ENCODE data around the gene SPATA6L.

The SPATA6L gene

DNA sequence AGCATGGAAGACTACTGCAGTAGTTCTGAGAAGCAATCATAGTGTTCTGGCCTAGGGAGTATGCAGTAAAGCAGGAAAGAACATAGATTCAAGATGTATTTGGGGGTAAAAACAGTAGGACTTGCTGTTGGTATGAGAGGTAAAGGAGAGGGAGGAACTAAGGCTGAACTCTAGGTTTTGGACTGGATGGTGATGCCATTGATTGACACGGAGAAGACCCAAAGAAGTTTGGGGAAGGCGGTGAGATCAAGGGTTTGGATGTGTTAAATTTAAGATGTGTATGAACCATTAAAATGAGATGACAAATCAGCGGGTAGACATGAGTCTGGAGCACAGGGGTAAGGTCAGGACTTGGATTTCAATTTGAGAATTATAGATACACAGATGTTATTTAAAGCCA is 11.1 kb upstream of the SPATA6L start:
- Histone ChIP-seq H3K4me3 (ENCODE audit: low read length) (no peak overlapping the region), H3K36me3 (ENCODE audit: insufficient read depth, low read length) (no peaks in the 10 kb centered on the region), H3K27me3 (ENCODE audit: insufficient read depth, low read length) (no peaks in the 10 kb centered on the region), H3K27ac (ENCODE audit: low read depth, low read length) (no peak overlapping the region), H3K4me1 (ENCODE audit: insufficient read depth, low read length) (peaks cover 23% of the 10 kb centered on the region), H3K9me3 (ENCODE audit: insufficient read depth, low read depth, low read length) (no peaks in the 10 kb centered on the region), H3K9ac (ENCODE audit: low read depth, low read length) (no peak overlapping the region)
- WGBS: 94% methylated on average over 3 of the region's 3 CpGs

DNA sequence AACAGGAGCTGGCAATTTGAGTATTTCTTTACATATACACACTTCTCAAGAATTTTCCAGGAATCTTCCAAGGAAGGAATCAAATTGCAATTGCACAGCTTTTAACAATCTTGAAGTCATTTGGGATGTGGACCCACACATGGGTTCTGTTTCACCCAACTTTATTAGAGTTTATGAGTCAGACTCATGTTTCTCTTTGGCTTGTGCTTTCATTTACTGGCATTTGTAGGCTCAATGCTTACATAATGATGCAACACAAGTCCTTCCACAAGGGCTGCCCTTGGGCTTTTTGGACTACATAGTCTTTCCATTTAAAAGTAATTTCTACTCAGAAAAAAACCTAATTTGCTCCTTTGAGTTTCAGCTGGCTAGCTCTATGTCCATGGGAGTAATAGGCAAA is 8.5 kb upstream of the SPATA6L start:
- no peaks in the 10 kb centered on the region for H3K36me3 ChIP-seq (ENCODE audit: insufficient read depth, low read length)
- no peak overlapping the region for H3K4me3 ChIP-seq (ENCODE audit: low read length)
- H3K9ac ChIP-seq (ENCODE audit: low read depth, low read length): no peak overlapping the region
- peaks cover 24% of the 10 kb centered on the region for H3K4me1 ChIP-seq (ENCODE audit: insufficient read depth, low read length)
- no peaks in the 10 kb centered on the region for H3K9me3 ChIP-seq (ENCODE audit: insufficient read depth, low read depth, low read length)
- no peaks in the 10 kb centered on the region for H3K27me3 ChIP-seq (ENCODE audit: insufficient read depth, low read length)
- H3K27ac ChIP-seq (ENCODE audit: low read depth, low read length): no peak overlapping the region

DNA sequence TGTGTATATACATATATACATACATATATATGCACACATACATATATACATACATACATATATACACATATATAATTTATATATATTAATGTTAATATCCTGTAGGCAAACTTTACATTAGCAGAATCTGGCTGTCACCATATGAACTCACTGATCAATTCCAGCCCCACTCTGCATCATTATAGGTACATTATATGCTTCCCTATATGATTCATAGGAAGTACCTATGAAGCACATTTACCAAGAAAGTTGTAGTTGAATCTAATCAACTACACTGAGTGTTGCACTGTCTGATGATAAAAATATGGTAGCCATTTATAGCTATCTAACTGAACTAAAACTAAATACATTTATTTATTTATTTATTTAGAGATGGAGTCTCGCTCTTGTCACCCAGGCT is 5.5 kb upstream of the SPATA6L start:
- peaks cover 8% of the 10 kb centered on the region; the same call in 1 of the 2 replicates for H3K27me3 ChIP-seq (ENCODE audit: insufficient read depth, low read length)
- no peak overlapping the region for H3K4me3 ChIP-seq (ENCODE audit: low read length)
- WGBS: 87% methylated on average over 1 of the region's 1 CpG
- no peak overlapping the region for H3K27ac ChIP-seq (ENCODE audit: low read depth, low read length)
- no peak overlapping the region for H3K9ac ChIP-seq (ENCODE audit: low read depth, low read length)
- peaks cover 9% of the 10 kb centered on the region; the same call in 1 of the 2 replicates for H3K4me1 ChIP-seq (ENCODE audit: insufficient read depth, low read length)
- no peaks in the 10 kb centered on the region for H3K36me3 ChIP-seq (ENCODE audit: insufficient read depth, low read length)
- no peaks in the 10 kb centered on the region for H3K9me3 ChIP-seq (ENCODE audit: insufficient read depth, low read depth, low read length)

DNA sequence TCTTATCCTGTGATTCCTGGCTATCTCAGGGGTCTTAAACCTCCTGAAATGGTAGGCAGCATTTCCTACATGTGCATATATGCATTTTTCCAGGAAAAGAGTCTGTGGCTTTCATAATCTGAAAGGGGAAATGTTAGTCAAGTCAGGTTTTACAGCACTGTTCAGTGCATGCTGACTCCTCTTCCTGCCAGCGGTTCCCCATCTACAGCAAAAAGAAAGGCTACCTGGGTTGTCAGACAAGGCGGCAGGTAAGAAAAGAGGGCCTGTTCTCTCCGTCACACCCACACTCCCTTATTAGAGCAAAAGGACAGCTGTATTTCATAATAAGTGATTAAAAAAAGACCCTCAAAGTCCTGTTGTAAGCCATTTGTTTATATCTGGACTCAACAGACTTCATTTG is 4.3 kb upstream of the SPATA6L start:
- Histone ChIP-seq H3K9me3 (ENCODE audit: insufficient read depth, low read depth, low read length) (no peaks in the 10 kb centered on the region), H3K4me1 (ENCODE audit: insufficient read depth, low read length) (peaks cover 15% of the 10 kb centered on the region), H3K9ac (ENCODE audit: low read depth, low read length) (no peak overlapping the region; the same call in 1 of the 2 replicates), H3K4me3 (ENCODE audit: low read length) (no peak overlapping the region), H3K36me3 (ENCODE audit: insufficient read depth, low read length) (no peaks in the 10 kb centered on the region), H3K27me3 (ENCODE audit: insufficient read depth, low read length) (peaks cover 8% of the 10 kb centered on the region; the same call in 1 of the 2 replicates), H3K27ac (ENCODE audit: low read depth, low read length) (no peak overlapping the region; the same call in 1 of the 2 replicates)
- 55% methylated on average over 2 of the region's 3 CpGs for WGBS

DNA sequence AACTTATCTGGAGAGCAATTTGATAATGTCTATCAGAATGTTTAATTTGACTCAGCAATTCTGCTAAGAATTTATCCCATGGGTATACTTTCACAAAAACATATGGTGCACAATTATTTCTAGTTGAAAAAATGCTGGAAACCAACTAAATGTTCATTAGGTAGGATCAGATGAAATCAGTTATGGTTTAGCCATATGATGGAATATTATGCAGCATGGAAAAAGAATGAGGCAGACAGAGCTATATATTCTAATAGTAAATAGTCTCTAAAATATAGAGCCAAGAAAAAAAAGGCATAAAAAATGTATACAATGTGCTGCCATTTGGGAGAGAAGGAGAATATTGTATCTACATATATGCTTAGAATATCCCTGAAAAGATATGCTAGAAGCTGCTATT is 3.6 kb upstream of the SPATA6L start:
- Histone ChIP-seq H3K9ac (ENCODE audit: low read depth, low read length) (no peak overlapping the region), H3K9me3 (ENCODE audit: insufficient read depth, low read depth, low read length) (no peaks in the 10 kb centered on the region), H3K4me3 (ENCODE audit: low read length) (no peak overlapping the region), H3K27ac (ENCODE audit: low read depth, low read length) (no peak overlapping the region), H3K27me3 (ENCODE audit: insufficient read depth, low read length) (peaks cover 8% of the 10 kb centered on the region; the same call in 1 of the 2 replicates), H3K4me1 (ENCODE audit: insufficient read depth, low read length) (peaks cover 22% of the 10 kb centered on the region), H3K36me3 (ENCODE audit: insufficient read depth, low read length) (no peaks in the 10 kb centered on the region)

DNA sequence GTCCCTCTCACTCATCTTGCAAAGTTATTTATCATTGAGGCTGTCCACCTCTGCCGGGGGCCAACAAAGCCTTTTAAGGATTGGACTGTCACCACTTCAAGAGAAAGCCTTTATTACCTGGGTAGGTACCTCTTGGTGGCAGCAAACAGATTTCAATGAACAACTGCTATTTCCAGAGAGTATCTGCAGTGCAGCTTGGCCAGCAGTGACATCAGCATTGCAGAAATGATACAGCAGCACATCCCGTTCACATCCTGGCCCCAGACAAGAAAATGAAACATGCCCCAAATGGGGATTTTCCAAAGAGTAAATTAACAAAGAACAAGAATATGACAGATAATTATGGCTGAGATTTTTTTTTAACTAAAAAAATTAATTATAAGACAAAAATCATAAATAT is 2.3 kb upstream of the SPATA6L start:
- Histone ChIP-seq H3K27me3 (ENCODE audit: insufficient read depth, low read length) (peaks cover 8% of the 10 kb centered on the region; the same call in 1 of the 2 replicates), H3K9ac (ENCODE audit: low read depth, low read length) (no peak overlapping the region), H3K27ac (ENCODE audit: low read depth, low read length) (no peak overlapping the region), H3K4me3 (ENCODE audit: low read length) (no peak overlapping the region), H3K4me1 (ENCODE audit: insufficient read depth, low read length) (peaks cover 34% of the 10 kb centered on the region), H3K9me3 (ENCODE audit: insufficient read depth, low read depth, low read length) (no peaks in the 10 kb centered on the region), H3K36me3 (ENCODE audit: insufficient read depth, low read length) (no peaks in the 10 kb centered on the region)
- WGBS: 93% methylated on average over 2 of the region's 2 CpGs

DNA sequence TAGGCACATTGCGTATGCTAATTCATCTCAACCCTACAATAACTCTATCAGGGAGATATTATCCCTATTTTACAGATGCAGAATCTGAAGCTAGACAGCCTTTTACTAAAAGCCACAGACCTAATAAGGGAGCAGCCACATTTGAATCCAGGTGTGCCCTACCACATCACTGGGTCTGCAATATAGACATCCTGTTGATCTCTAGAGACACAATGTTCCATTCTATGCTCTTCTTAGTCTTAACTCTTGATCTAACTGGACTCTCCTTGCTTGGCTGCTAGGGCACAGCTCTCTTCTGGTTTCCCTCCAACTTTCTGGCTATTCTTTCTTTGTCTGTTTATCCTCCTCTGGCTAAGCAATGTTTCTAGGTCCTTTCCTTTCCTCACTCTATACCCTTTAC is 1.4 kb upstream of the SPATA6L start:
- Histone ChIP-seq H3K4me3 (ENCODE audit: low read length) (no peak overlapping the region), H3K27ac (ENCODE audit: low read depth, low read length) (no peak overlapping the region), H3K27me3 (ENCODE audit: insufficient read depth, low read length) (peaks cover 8% of the 10 kb centered on the region; the same call in 1 of the 2 replicates), H3K9ac (ENCODE audit: low read depth, low read length) (no peak overlapping the region), H3K9me3 (ENCODE audit: insufficient read depth, low read depth, low read length) (no peaks in the 10 kb centered on the region), H3K36me3 (ENCODE audit: insufficient read depth, low read length) (no peaks in the 10 kb centered on the region), H3K4me1 (ENCODE audit: insufficient read depth, low read length) (peaks cover 40% of the 10 kb centered on the region)
- WGBS: 95% methylated on average over 1 of the region's 1 CpG

DNA sequence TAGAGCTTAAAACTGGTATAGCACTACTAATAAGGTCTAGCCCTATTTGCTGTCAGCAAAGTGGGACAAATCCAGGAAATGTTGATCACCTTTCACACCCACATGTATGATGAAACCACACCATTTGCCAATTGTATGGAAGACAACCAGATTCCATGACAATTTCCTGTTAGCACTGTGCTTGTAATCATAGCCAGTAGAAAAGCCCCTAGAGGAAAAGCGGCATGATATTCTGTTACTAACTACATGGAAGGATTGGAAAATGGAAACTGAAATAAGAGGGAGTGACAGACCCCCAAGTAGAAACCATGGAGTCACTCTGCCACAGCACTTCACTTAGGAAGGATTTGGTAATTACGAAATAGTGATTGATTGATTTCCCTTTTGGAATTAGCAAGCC is 923 bp downstream of the SPATA6L start:
- Histone ChIP-seq H3K9ac (ENCODE audit: low read depth, low read length) (no peak overlapping the region), H3K36me3 (ENCODE audit: insufficient read depth, low read length) (no peaks in the 10 kb centered on the region), H3K9me3 (ENCODE audit: insufficient read depth, low read depth, low read length) (no peaks in the 10 kb centered on the region), H3K4me3 (ENCODE audit: low read length) (peak overlapping the region; percentile 91), H3K27me3 (ENCODE audit: insufficient read depth, low read length) (peaks cover 8% of the 10 kb centered on the region; the same call in 1 of the 2 replicates), H3K4me1 (ENCODE audit: insufficient read depth, low read length) (peaks cover 40% of the 10 kb centered on the region), H3K27ac (ENCODE audit: low read depth, low read length) (no peak overlapping the region)
- 83% methylated on average over 2 of the region's 2 CpGs for WGBS

DNA sequence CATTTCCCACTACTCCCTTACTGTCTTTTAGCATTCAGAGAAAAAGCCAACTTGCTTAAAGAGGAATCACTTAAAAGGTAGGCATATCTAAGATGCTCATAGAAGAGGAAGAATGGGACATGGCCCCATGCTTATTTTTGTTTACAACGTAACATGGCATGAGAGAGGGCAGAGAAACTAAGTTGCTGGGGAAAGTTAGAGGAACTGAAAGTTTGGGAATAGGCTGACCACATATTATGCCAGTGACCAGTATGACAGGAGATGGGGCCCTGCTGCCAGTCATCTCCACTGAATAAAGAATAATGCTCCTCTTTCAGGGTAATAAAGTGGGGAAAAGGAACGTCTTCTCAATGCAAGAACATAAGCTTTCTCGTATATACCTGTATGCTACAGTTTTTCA is 2.3 kb downstream of the SPATA6L start:
- H3K27ac ChIP-seq (ENCODE audit: low read depth, low read length): no peak overlapping the region
- H3K9me3 ChIP-seq (ENCODE audit: insufficient read depth, low read depth, low read length): no peaks in the 10 kb centered on the region
- H3K27me3 ChIP-seq (ENCODE audit: insufficient read depth, low read length): peaks cover 8% of the 10 kb centered on the region; the same call in 1 of the 2 replicates
- H3K36me3 ChIP-seq (ENCODE audit: insufficient read depth, low read length): no peaks in the 10 kb centered on the region
- no peak overlapping the region for H3K9ac ChIP-seq (ENCODE audit: low read depth, low read length)
- 88% methylated on average over 3 of the region's 3 CpGs for WGBS
- peak overlapping the region; percentile 91 for H3K4me3 ChIP-seq (ENCODE audit: low read length)
- peaks cover 39% of the 10 kb centered on the region for H3K4me1 ChIP-seq (ENCODE audit: insufficient read depth, low read length)

DNA sequence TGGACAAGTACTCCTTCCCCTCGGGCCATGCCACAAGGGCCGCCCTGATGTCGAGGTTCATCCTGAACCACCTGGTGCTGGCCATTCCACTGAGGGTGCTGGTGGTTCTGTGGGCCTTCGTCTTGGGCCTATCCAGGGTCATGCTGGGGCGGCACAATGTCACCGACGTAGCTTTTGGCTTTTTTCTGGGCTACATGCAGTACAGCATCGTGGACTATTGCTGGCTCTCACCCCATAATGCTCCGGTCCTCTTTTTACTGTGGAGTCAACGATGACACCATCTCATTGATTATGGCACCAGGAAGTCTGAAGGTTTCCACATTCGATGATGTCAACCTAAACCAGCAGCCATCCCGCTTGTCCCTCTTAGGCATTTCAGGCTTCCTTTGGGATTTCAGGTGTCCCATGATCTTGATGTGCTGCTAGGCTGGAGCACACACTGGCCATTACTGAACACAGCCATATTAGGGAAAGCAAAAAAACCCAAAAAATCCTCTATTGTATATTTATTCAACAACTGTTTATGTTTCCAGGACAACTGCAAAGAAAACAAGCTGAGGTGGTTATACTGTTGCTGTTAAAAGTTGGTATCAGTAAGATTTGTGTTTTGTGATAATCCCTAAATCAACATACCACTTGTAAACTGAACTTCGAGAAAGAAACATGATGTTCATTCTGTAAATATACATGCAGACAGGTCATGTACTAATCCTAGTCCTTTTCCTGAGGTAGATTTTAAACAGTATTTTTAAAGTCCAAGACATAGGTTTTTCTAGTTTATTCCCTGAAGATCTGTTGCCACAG is 3.1 kb downstream of the SPATA6L start:
- peak overlapping the region; percentile 91 for H3K4me3 ChIP-seq (ENCODE audit: low read length)
- H3K36me3 ChIP-seq (ENCODE audit: insufficient read depth, low read length): no peaks in the 10 kb centered on the region
- H3K27ac ChIP-seq (ENCODE audit: low read depth, low read length): no peak overlapping the region
- peaks cover 39% of the 10 kb centered on the region for H3K4me1 ChIP-seq (ENCODE audit: insufficient read depth, low read length)
- 45% methylated on average over 12 of the region's 13 CpGs for WGBS
- peak overlapping the region; percentile 81 for H3K9ac ChIP-seq (ENCODE audit: low read depth, low read length)
- peaks cover 8% of the 10 kb centered on the region; the same call in 1 of the 2 replicates for H3K27me3 ChIP-seq (ENCODE audit: insufficient read depth, low read length)
- no peaks in the 10 kb centered on the region for H3K9me3 ChIP-seq (ENCODE audit: insufficient read depth, low read depth, low read length)

DNA sequence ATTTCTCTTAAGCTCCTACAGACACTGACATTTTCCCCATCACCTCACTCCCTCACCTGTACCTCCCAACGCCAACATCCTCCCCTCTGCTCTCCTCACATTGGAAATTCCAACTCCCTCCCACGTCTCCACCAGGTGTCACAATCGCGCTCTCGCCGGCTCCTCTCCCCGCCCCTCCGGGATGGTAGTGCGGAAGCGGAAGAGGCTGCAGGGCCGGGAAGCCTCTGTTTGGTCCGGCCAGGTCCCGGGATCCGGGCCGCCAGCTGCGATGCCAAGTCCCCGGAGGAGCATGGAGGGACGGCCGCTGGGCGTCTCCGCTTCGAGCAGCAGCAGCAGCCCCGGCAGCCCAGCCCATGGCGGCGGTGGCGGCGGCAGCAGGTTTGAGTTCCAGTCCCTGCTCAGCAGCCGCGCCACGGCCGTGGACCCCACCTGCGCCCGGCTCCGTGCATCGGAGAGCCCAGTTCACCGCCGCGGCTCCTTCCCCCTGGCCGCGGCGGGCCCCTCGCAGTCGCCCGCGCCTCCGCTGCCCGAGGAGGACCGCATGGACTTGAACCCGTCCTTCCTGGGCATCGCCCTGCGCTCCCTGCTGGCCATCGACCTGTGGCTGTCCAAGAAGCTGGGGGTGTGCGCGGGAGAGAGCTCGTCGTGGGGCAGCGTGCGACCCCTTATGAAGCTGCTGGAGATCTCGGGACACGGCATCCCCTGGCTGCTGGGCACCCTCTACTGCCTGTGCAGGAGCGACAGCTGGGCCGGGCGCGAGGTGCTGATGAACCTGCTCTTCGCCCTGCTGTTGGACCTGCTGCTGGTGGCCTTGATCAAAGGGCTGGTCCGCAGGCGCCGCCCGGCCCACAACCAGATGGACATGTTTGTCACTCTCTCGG is 3.9 kb downstream of the SPATA6L start, which contains the start of gene PLPP6:
TSS of gene PLPP6 (plus strand) at position 187 of the 881 bp plus-strand sequence. CDS start at position 269, 82 bp downstream.
- H3K36me3 ChIP-seq (ENCODE audit: insufficient read depth, low read length): no peaks in the 10 kb centered on the region
- H3K9ac ChIP-seq (ENCODE audit: low read depth, low read length): peak within 1 kb of the TSS; percentile 81
- H3K27ac ChIP-seq (ENCODE audit: low read depth, low read length): peak within 1 kb of the TSS; percentile 77
- WGBS: 2% methylated on average over 70 of the region's 70 CpGs
- H3K4me1 ChIP-seq (ENCODE audit: insufficient read depth, low read length): peaks cover 47% of the 10 kb centered on the region
- H3K27me3 ChIP-seq (ENCODE audit: insufficient read depth, low read length): peaks cover 3% of the 10 kb centered on the region; the same call in 1 of the 2 replicates
- H3K9me3 ChIP-seq (ENCODE audit: insufficient read depth, low read depth, low read length): no peaks in the 10 kb centered on the region
- H3K4me3 ChIP-seq (ENCODE audit: low read length): peak within 1 kb of the TSS; percentile 91
